ENCODE measurements around the gene CRHR1.

The CRHR1 gene

DNA sequence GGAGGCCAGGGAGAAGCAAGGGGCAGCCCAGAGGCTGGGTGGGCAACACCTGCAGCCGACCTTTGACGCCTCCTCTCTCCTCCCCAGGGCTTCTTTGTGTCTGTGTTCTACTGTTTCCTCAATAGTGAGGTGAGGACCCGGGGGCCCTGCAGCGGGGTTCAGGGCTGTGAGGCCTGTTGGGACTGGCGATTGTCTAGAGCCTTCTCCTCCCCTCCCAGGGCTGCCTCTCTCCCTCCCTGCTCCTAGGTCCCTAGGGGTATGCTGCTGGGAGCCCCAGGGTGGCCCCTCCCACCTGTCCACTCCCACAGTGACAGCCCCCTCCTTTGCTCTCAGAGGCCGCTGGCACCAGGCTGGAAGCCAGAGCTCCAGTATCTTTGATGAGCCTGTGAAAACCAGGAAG is 49.8 kb downstream of the CRHR1 start:
- Histone ChIP-seq H3K36me3 (no peaks in the 10 kb centered on the region), H3K27ac (no peak overlapping the region), H3K9me3 (ENCODE audit: severe bottlenecking) (no peaks in the 10 kb centered on the region), H3K27me3 (ENCODE audit: insufficient read depth, low read depth, severe bottlenecking) (no peaks in the 10 kb centered on the region), H3K4me3 (ENCODE audit: low read depth, low read length) (no peak overlapping the region)
- no peak for TF ChIP-seq CTCF (IDR thresholded peaks at IDR 0.05; ENCODE audit: low read depth, low read length)
- DNase-seq = peak; percentile 62

GRCh38 chr17:45834471-45835396 is 50.6 kb downstream of the CRHR1 start:
- H3K36me3 ChIP-seq = no peaks in the 10 kb centered on the region
- no peaks in the 10 kb centered on the region for H3K27me3 ChIP-seq (ENCODE audit: insufficient read depth, low read depth, severe bottlenecking)
- no peak overlapping the region for H3K4me3 ChIP-seq (ENCODE audit: low read depth, low read length)
- no peak for TF ChIP-seq CTCF (IDR thresholded peaks at IDR 0.05; ENCODE audit: low read depth, low read length)
- no peaks in the 10 kb centered on the region for H3K9me3 ChIP-seq (ENCODE audit: severe bottlenecking)
- peak; percentile 61 for DNase-seq
- H3K27ac ChIP-seq = no peak overlapping the region

DNA sequence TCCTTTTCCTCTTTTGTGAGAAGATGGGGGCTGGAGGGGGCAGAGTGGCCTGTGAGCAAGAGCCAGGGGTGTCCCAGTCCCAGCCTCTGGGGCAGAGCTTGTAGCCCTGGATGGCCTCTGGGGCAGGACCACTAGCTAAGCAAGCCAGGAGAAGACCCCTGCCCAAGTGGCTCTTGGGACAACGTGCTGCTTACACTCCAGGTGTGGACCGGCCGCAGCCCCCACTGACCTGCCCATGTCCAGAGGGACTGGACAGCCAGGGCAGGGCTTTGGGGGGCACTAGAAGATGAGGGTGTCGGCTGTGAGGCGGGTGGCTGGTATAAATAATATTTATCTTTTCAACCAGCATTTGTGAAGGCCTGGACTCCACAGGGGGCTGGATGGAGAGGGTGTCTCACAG is 51.4 kb downstream of the CRHR1 start:
- H3K27ac ChIP-seq = no peak overlapping the region

GRCh38 chr17:45836047-45837044 is 52.2 kb downstream of the CRHR1 start:
- H3K27ac ChIP-seq = no peak overlapping the region
- no peak for TF ChIP-seq CTCF (IDR thresholded peaks at IDR 0.05; ENCODE audit: low read depth, low read length)

More for the DNA sequence above, 51.4 kb downstream of the CRHR1 start:
- no peaks in the 10 kb centered on the region for H3K9me3 ChIP-seq (ENCODE audit: severe bottlenecking)
- H3K4me3 ChIP-seq (ENCODE audit: low read depth, low read length) = no peak overlapping the region
- H3K36me3 ChIP-seq = no peaks in the 10 kb centered on the region
- H3K27me3 ChIP-seq (ENCODE audit: insufficient read depth, low read depth, severe bottlenecking) = no peaks in the 10 kb centered on the region
- TF ChIP-seq CTCF (IDR thresholded peaks at IDR 0.05; ENCODE audit: low read depth, low read length) = no peak
- no peak for DNase-seq

DNA sequence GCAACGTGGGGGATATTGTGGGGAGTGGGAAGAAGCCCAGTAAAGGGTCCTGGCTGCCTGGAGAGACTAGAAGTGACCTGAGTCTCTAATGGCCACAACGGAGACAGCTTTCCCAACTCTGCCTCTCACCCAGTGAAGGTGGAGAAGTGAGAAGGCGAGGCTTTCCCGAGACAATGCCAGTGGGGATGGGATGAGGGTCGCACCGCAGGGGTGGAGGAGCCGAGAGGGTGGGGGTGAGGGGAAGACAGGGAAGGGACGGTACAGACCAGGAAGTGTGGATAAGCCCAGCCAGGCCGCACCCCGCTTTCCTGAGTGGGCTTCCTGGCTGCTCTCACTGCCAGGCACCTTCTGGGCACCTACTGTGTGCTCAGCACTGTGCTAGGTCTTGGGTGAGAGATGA is 53.1 kb downstream of the CRHR1 start:
- Histone ChIP-seq H3K9me3 (ENCODE audit: severe bottlenecking) (no peaks in the 10 kb centered on the region), H3K36me3 (no peaks in the 10 kb centered on the region), H3K4me3 (ENCODE audit: low read depth, low read length) (no peak overlapping the region), H3K27ac (no peak overlapping the region), H3K27me3 (ENCODE audit: insufficient read depth, low read depth, severe bottlenecking) (no peaks in the 10 kb centered on the region)
- DNase-seq = no peak
- TF ChIP-seq CTCF (IDR thresholded peaks at IDR 0.05; ENCODE audit: low read depth, low read length) = no peak

More at GRCh38 chr17:45836047-45837044, 52.2 kb downstream of the CRHR1 start:
- no peaks in the 10 kb centered on the region for H3K9me3 ChIP-seq (ENCODE audit: severe bottlenecking)
- no peaks in the 10 kb centered on the region for H3K27me3 ChIP-seq (ENCODE audit: insufficient read depth, low read depth, severe bottlenecking)
- no peak overlapping the region for H3K4me3 ChIP-seq (ENCODE audit: low read depth, low read length)
- no peaks in the 10 kb centered on the region for H3K36me3 ChIP-seq
- no peak for DNase-seq
